Measurements from ENCODE around the gene DNAJC19.
"Not testable (repeated sequence)": the region's sequence is repeated elsewhere in the genome, so short reads cannot be mapped to it uniquely, and the experiment has no call there.

Gene DNAJC19

GRCh38 chr3:181007262-181007661 is 17.7 kb upstream of the DNAJC19 start:
- TF ChIP-seq CTCF (IDR thresholded peaks at IDR 0.05; ENCODE audit: insufficient read depth, low read depth, low read length, missing control alignments), result no peak
- DNase-seq (ENCODE audit: low read depth), result no peak
- H3K4me3 ChIP-seq (ENCODE audit: low read depth, low read length), result no peak overlapping the region

DNA sequence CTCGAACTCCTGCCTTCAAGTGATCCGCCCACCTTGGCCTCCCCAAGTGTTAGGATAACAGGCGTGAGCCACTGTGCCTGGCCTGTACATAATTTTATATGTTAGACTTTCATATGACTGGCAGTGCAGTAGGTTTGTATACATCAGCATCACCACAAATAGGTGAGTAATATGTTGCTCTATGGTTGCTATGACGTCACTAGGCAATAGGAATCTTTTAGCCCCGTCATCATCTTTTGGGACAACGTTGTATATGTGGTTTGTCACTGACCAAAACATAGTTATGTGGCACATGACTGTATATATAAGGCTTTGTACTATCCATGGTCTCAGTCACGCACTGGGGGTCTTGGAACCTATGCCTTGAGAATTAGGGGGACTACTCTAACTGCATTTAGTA is 17.0 kb upstream of the DNAJC19 start:
- no peak for TF ChIP-seq CTCF (IDR thresholded peaks at IDR 0.05; ENCODE audit: insufficient read depth, low read depth, low read length, missing control alignments)
- no peak overlapping the region for H3K4me3 ChIP-seq (ENCODE audit: low read depth, low read length)
- no peak for DNase-seq (ENCODE audit: low read depth)

- not testable (repeated sequence) for H3K4me3 ChIP-seq (ENCODE audit: low read depth, low read length); DNase-seq (ENCODE audit: low read depth)
These were observed 13.9 kb upstream of the DNAJC19 start for GRCh38 chr3:181003469-181003868.

DNA sequence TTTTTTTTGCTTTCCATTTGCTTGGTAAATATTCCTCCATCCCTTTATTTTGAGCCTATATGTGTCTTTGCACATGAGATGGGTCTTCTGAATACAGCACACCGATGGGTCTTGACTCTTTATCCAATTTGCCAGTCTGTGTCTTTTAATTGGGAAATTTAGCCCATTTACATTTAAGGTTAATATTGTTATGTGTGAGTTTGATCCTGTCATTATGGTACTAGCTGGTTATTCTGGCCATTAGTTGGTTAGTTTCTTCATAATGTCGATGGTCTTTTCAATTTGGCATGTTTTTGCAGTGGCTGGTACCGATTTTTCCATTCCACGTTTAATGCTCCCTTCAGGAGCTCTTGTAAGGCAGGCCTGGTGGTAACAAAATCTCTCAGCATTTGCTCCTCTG is 12.8 kb upstream of the DNAJC19 start:
- not testable (repeated sequence) for DNase-seq (ENCODE audit: low read depth)

GRCh38 chr3:180996415-180996932 is 6.9 kb upstream of the DNAJC19 start:
- no peak for TF ChIP-seq CTCF (IDR thresholded peaks at IDR 0.05; ENCODE audit: insufficient read depth, low read depth, low read length, missing control alignments)
- H3K4me3 ChIP-seq (ENCODE audit: low read depth, low read length), result no peak overlapping the region
- DNase-seq (ENCODE audit: low read depth), result no peak

More for the DNA sequence above, 12.8 kb upstream of the DNAJC19 start:
- not testable (repeated sequence) for H3K4me3 ChIP-seq (ENCODE audit: low read depth, low read length)

GRCh38 chr3:180990505-180990904 is 969 bp upstream of the DNAJC19 start:
- peak overlapping the region; percentile 80 for H3K4me3 ChIP-seq (ENCODE audit: low read depth, low read length)
- DNase-seq (ENCODE audit: low read depth), result no peak
- TF ChIP-seq CTCF (IDR thresholded peaks at IDR 0.05; ENCODE audit: insufficient read depth, low read depth, low read length, missing control alignments), result no peak

GRCh38 chr3:180987344-180987743 is 2.2 kb downstream of the DNAJC19 start:
- no peak for DNase-seq (ENCODE audit: low read depth)
- no peak for TF ChIP-seq CTCF (IDR thresholded peaks at IDR 0.05; ENCODE audit: insufficient read depth, low read depth, low read length, missing control alignments)
- no peak overlapping the region for H3K4me3 ChIP-seq (ENCODE audit: low read depth, low read length)

- H3K4me3 ChIP-seq (ENCODE audit: low read depth, low read length); DNase-seq (ENCODE audit: low read depth): not testable (repeated sequence)
These were observed 3.2 kb downstream of the DNAJC19 start for GRCh38 chr3:180986366-180986765.

DNA sequence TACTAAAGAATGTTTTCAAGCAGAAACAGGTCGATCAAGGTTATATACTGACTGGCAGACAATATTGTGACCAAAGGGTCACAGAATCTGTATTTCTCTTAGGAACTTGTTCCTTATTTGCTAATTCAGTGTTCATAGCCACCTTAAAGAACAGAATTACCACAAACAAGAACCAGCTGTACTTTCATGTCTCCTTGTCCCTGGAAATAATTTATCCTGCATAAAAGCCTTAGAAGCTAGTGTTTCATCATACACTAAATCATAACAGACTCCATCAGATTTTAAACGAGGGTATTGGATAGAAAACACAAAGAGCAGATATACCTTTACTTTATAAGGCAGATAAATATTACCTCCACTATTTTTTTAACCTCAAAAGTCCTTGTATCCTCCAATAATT is 6.4 kb downstream of the DNAJC19 start:
- no peak overlapping the region for H3K4me3 ChIP-seq (ENCODE audit: low read depth, low read length)
- no peak for TF ChIP-seq CTCF (IDR thresholded peaks at IDR 0.05; ENCODE audit: insufficient read depth, low read depth, low read length, missing control alignments)
- no peak for DNase-seq (ENCODE audit: low read depth)
